Mesenchymal stem cell (in vitro differentiated cells and primary cell): ENCODE measurements around the gene LINC00237.

Experiments
- DNase-seq: peaks from one replicate; pipeline ENCODE4 v3.0.0-alpha.2; 2013
- H2AFZ ChIP-seq: one replicate; pipeline ENCODE4 v1.6.1; 2013; ENCODE audit warnings: low read depth, mild to moderate bottlenecking, control low read depth, inconsistent platforms, low read length, moderate library complexity
- H2AK5ac ChIP-seq: 2 replicates; pipeline ENCODE4 v1.6.1; 2013; ENCODE audit warnings: low read length, moderate library complexity, mild to moderate bottlenecking, inconsistent platforms; ENCODE audit not compliant: severe bottlenecking
- H2BK120ac ChIP-seq: one replicate; pipeline ENCODE4 v1.6.1; 2013; ENCODE audit warnings: low read depth, mild to moderate bottlenecking, inconsistent platforms, low read length, moderate library complexity
- H2BK12ac ChIP-seq, 2 experiments: one replicate each; pipeline ENCODE4 v1.6.1; 2013; ENCODE audit warnings: inconsistent platforms in 2 of 2, low read length in 2 of 2, mild to moderate bottlenecking in 2 of 2, moderate library complexity in 2 of 2, control low read depth in 1 of 2
- H2BK15ac ChIP-seq: one replicate; pipeline ENCODE4 v1.6.1; 2013; ENCODE audit warnings: mild to moderate bottlenecking, low read depth, inconsistent platforms; ENCODE audit not compliant: poor library complexity, severe bottlenecking
- H2BK5ac ChIP-seq: 2 replicates; pipeline ENCODE4 v1.6.1; 2013; ENCODE audit warnings: low read depth, mild to moderate bottlenecking, low read length, control low read depth, inconsistent platforms; ENCODE audit not compliant: poor library complexity, severe bottlenecking
- H3K14ac ChIP-seq, 2 experiments: one replicate each; pipeline ENCODE4 v1.6.1; 2013; ENCODE audit warnings: inconsistent platforms in 2 of 2, low read length in 2 of 2, control low read depth in 1 of 2, mild to moderate bottlenecking in 1 of 2, moderate library complexity in 1 of 2
- H3K18ac ChIP-seq, 2 experiments: one replicate each; pipeline ENCODE4 v1.6.1; 2013; ENCODE audit warnings: inconsistent platforms in 2 of 2, low read length in 2 of 2, control low read depth in 1 of 2, low read depth in 1 of 2, mild to moderate bottlenecking in 1 of 2
- H3K23ac ChIP-seq, 2 experiments: one replicate each; pipeline ENCODE4 v1.6.1; 2013; ENCODE audit warnings: inconsistent platforms in 2 of 2, low read length in 2 of 2, mild to moderate bottlenecking in 2 of 2, moderate library complexity in 2 of 2, control low read depth in 1 of 2
- H3K27ac ChIP-seq: 2 replicates; pipeline ENCODE4 v1.5.1; 2013; ENCODE audit warnings: mild to moderate bottlenecking, moderate library complexity, low read length, control low read depth, inconsistent platforms; ENCODE audit not compliant: poor library complexity, severe bottlenecking
- H3K27me3 ChIP-seq, 2 experiments: 2 replicates each; pipeline versions ENCODE4 v1.6.1 to v1.7.0; 2013; ENCODE audit warnings: low read length in 2 of 2, mild to moderate bottlenecking in 2 of 2, moderate library complexity in 2 of 2, control low read depth in 1 of 2, inconsistent platforms in 1 of 2; ENCODE audit not compliant: control insufficient read depth in 1 of 2, insufficient read depth in 1 of 2
- H3K36me3 ChIP-seq, 2 experiments: 2 replicates each; pipeline versions ENCODE4 v1.6.1 to v1.7.0; 2013; ENCODE audit warnings: low read length in 2 of 2, control low read depth in 1 of 2, inconsistent platforms in 1 of 2, low read depth in 1 of 2, mild to moderate bottlenecking in 1 of 2; ENCODE audit not compliant: insufficient read depth in 2 of 2, control insufficient read depth in 1 of 2
- H3K4ac ChIP-seq, 2 experiments: one replicate each; pipeline ENCODE4 v1.6.1; 2013; ENCODE audit warnings: inconsistent platforms in 2 of 2, low read length in 2 of 2, mild to moderate bottlenecking in 2 of 2, moderate library complexity in 2 of 2, control low read depth in 1 of 2, low read depth in 1 of 2
- H3K4me1 ChIP-seq: 2 replicates; pipeline ENCODE4 v1.6.1; 2013; ENCODE audit warnings: low read depth, low read length, control low read depth; ENCODE audit not compliant: control insufficient read depth, insufficient read depth
- H3K4me2 ChIP-seq: 2 replicates; pipeline ENCODE4 v1.6.1; 2013; ENCODE audit warnings: low read length, mild to moderate bottlenecking, inconsistent platforms; ENCODE audit not compliant: poor library complexity, severe bottlenecking
- H3K4me3 ChIP-seq, 2 experiments: 2 replicates each; pipeline versions ENCODE4 v1.5.1 to v1.7.0; 2013; ENCODE audit warnings: low read length in 2 of 2, mild to moderate bottlenecking in 2 of 2, control low read depth in 1 of 2, low read depth in 1 of 2; ENCODE audit not compliant: insufficient read depth in 1 of 2
- H3K79me1 ChIP-seq: replicated peaks from 2 replicates; pipeline ENCODE4 v1.6.1; 2013; ENCODE audit warnings: mild to moderate bottlenecking, control low read depth, low read length, inconsistent platforms; ENCODE audit not compliant: poor library complexity, severe bottlenecking
- H3K9ac ChIP-seq: 2 replicates; pipeline ENCODE4 v1.7.0; 2013; ENCODE audit warnings: mild to moderate bottlenecking, low read length, moderate library complexity
- H3K9me3 ChIP-seq: 2 replicates; pipeline ENCODE4 v1.7.0; 2013; ENCODE audit warnings: mild to moderate bottlenecking, low read length; ENCODE audit not compliant: control insufficient read depth
- H4K8ac ChIP-seq: one replicate; pipeline ENCODE4 v1.6.1; 2013; ENCODE audit warnings: inconsistent platforms, mild to moderate bottlenecking, low read length, moderate library complexity
- H4K91ac ChIP-seq: one replicate; pipeline ENCODE4 v1.6.1; 2013; ENCODE audit warnings: mild to moderate bottlenecking, low read length, inconsistent platforms
- WGBS: methylation state at CpG from one replicate; pipeline ENCODE4 v1.1.7; 2013; ENCODE audit warnings: mixed read lengths; 5-methylcytosine and 5-hydroxymethylcytosine counted together

LINC00237 gene

GRCh38 chr20:21143194-21143890, 37.2 kb upstream of the LINC00237 start:
- Histone ChIP-seq H2BK12ac (no peak overlapping the region), H3K4ac (no peak overlapping the region), H3K79me1 (no peaks in the 10 kb centered on the region), H2AFZ (no peak overlapping the region), H3K36me3 (peaks cover 4 to 24% of the 10 kb centered on the region in 2 experiments), H3K18ac (no peak overlapping the region), H3K14ac (no peak overlapping the region), H3K9ac (no peak overlapping the region), H4K8ac (no peak overlapping the region), H3K27me3 (no peaks in the 10 kb centered on the region), H3K4me2 (no peak overlapping the region), H2BK120ac (no peak overlapping the region), H3K9me3 (no peaks in the 10 kb centered on the region), H2BK15ac (no peak overlapping the region), H3K23ac (no peak overlapping the region), H3K4me1 (no peaks in the 10 kb centered on the region), H2BK5ac (no peak overlapping the region), H2AK5ac (no peak overlapping the region), H3K27ac (no peak overlapping the region), H3K4me3 (no peak overlapping the region), H4K91ac (no peak overlapping the region)
- DNase-seq: no peak
- 87% methylated on average over 6 of the region's 7 CpGs for WGBS

- no peak for DNase-seq
- no peak overlapping the region for H3K23ac ChIP-seq
These were observed 35.7 kb upstream of the LINC00237 start for GRCh38 chr20:21141825-21142224.

DNA sequence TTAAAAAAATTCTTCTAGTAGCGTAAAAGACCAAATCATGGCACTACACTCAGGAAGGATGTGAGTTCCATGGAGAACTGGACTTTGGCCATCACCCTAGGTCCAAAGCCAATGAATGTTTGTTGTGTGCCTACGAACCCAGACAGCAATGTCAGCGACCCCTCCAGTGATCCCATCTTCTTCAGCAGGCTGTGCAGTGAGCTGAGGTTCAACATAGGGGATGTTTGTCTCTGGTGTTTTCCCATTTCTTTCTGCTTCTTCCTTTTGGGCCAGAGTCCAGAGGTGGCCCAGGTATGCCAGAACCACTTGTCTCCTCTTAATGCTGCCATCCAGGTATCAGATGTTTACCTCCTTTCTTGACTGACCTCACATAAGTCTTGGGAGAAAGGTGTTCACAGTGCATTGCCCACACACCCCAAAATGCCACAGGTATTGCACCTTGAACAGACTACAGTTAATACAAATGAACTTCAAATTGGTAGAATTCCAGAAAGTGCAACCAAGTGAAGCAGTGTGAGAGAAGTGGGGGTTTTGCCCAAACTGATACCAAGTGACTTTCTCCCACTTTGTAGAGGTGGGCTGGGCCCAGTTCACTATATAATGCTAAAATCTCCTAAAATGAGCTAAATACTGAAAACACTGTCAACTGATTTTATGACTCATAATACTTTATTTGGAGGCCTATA, 33.9 kb upstream of the LINC00237 start:
- H3K36me3 ChIP-seq: peaks cover 11 to 38% of the 10 kb centered on the region in 2 experiments
- no peaks in the 10 kb centered on the region for H3K9me3 ChIP-seq
- no peak overlapping the region for H3K4ac ChIP-seq
- no peak overlapping the region for H3K23ac ChIP-seq
- peaks cover 3% of the 10 kb centered on the region for H3K79me1 ChIP-seq
- no peak overlapping the region for H2BK15ac ChIP-seq
- no peak overlapping the region for H3K14ac ChIP-seq
- H3K4me2 ChIP-seq: no peak overlapping the region
- no peak overlapping the region for H2BK120ac ChIP-seq
- 59% methylated on average over 3 of the region's 3 CpGs for WGBS
- no peak overlapping the region for H3K4me3 ChIP-seq
- H2AFZ ChIP-seq: no peak overlapping the region
- no peak overlapping the region for H4K8ac ChIP-seq
- no peak for DNase-seq
- H3K9ac ChIP-seq: no peak overlapping the region
- no peak overlapping the region for H2BK12ac ChIP-seq
- H3K4me1 ChIP-seq: no peaks in the 10 kb centered on the region
- no peak overlapping the region for H3K18ac ChIP-seq
- H3K27ac ChIP-seq: no peak overlapping the region
- no peak overlapping the region for H2AK5ac ChIP-seq
- H2BK5ac ChIP-seq: no peak overlapping the region
- H3K27me3 ChIP-seq: no peaks in the 10 kb centered on the region
- H4K91ac ChIP-seq: no peak overlapping the region

More at GRCh38 chr20:21141825-21142224, 35.7 kb upstream of the LINC00237 start:
- H3K27ac ChIP-seq: no peak overlapping the region
- 94% methylated on average over 5 of the region's 5 CpGs for WGBS
- no peaks in the 10 kb centered on the region for H3K9me3 ChIP-seq
- no peak overlapping the region for H3K4me2 ChIP-seq
- no peak overlapping the region for H2BK12ac ChIP-seq
- H3K4ac ChIP-seq: no peak overlapping the region
- H3K4me3 ChIP-seq: no peak overlapping the region
- H3K4me1 ChIP-seq: no peaks in the 10 kb centered on the region
- no peak overlapping the region for H2AK5ac ChIP-seq
- H2AFZ ChIP-seq: no peak overlapping the region
- H2BK15ac ChIP-seq: no peak overlapping the region
- no peak overlapping the region for H2BK120ac ChIP-seq
- H4K91ac ChIP-seq: no peak overlapping the region
- peaks cover 3% of the 10 kb centered on the region for H3K79me1 ChIP-seq
- H3K27me3 ChIP-seq: no peaks in the 10 kb centered on the region
- no peak overlapping the region for H3K14ac ChIP-seq
- H2BK5ac ChIP-seq: no peak overlapping the region
- H4K8ac ChIP-seq: no peak overlapping the region
- no peak overlapping the region for H3K18ac ChIP-seq
- peaks cover 11 to 38% of the 10 kb centered on the region in 2 experiments for H3K36me3 ChIP-seq
- H3K9ac ChIP-seq: no peak overlapping the region

DNA sequence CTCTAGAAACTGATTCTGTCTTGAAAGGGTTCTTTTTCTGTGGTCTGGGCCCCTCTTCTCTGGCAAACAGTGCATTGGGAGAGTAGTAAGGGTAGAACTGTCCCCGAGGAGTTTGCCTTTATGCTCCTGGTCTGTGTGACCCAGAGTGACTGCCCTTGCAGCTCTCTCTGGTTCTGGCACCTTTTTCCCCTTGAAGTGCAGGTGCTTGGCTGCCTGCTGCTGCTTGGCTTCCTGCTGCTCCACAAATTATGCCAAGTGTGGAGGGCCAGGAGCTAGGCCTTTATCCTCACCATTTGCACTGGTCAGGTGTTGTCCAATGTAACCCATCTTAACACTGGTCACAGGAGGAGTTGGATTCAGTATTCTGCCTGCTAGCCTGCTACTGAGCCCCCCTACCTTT, 30.9 kb upstream of the LINC00237 start:
- no peaks in the 10 kb centered on the region for H3K27me3 ChIP-seq
- H2BK15ac ChIP-seq: no peak overlapping the region
- no peak overlapping the region for H2BK5ac ChIP-seq
- H4K91ac ChIP-seq: no peak overlapping the region
- no peak for DNase-seq
- H4K8ac ChIP-seq: no peak overlapping the region
- H3K79me1 ChIP-seq: peaks cover 3% of the 10 kb centered on the region
- H3K27ac ChIP-seq: no peak overlapping the region
- H3K9ac ChIP-seq: no peak overlapping the region
- H3K9me3 ChIP-seq: no peaks in the 10 kb centered on the region
- H3K36me3 ChIP-seq: peaks cover 17 to 56% of the 10 kb centered on the region in 2 experiments
- no peak overlapping the region for H2AFZ ChIP-seq
- no peaks in the 10 kb centered on the region for H3K4me1 ChIP-seq
- WGBS: 89% methylated on average over 1 of the region's 1 CpG
- H3K4me3 ChIP-seq: no peak overlapping the region
- H2BK120ac ChIP-seq: no peak overlapping the region
- H2BK12ac ChIP-seq: no peak overlapping the region
- no peak overlapping the region for H3K4me2 ChIP-seq
- no peak overlapping the region for H3K18ac ChIP-seq
- no peak overlapping the region for H3K23ac ChIP-seq
- no peak overlapping the region for H2AK5ac ChIP-seq
- no peak overlapping the region for H3K14ac ChIP-seq
- no peak overlapping the region for H3K4ac ChIP-seq
